ENCODE measurements around the gene NUP43.
"Not testable (repeated sequence)": the region's sequence is repeated elsewhere in the genome, so short reads cannot be mapped to it uniquely, and the experiment has no call there.

Gene NUP43

GRCh38 chr6:149751239-149751638, 4.9 kb upstream of the NUP43 start:
- DNase-seq = no peak
- intact Hi-C loops (cut with DNase I) = loop anchor here (10.0 kb wide), 1 partner anchor 84 kb away; no protein-coding TSS in a partner anchor

GRCh38 chr6:149750136-149750609, 3.8 kb upstream of the NUP43 start:
- intact Hi-C loops (cut with DNase I) = loop anchor here (10.0 kb wide), 1 partner anchor 85 kb away; no protein-coding TSS in a partner anchor
- DNase-seq = peak in 39 of 42 donors; percentile 27 to 78 (median 50)

- intact Hi-C loops (cut with DNase I) = loop anchor here (2.0 to 10.0 kb wide), 2 partner anchors 25 to 85 kb away; no protein-coding TSS in a partner anchor
These were observed 3.3 kb upstream of the NUP43 start, which contains the start of gene PCMT1 for GRCh38 chr6:149749594-149750135. TSS of gene PCMT1 (plus strand) at chr6:149749741. CDS start at chr6:149749902, 161 bp downstream.

GRCh38 chr6:149749082-149749593, 2.8 kb upstream of the NUP43 start:
- DNase-seq = not testable (repeated sequence)
- intact Hi-C loops (cut with DNase I) = loop anchor here (2.0 kb wide), 1 partner anchor 24 kb away; no protein-coding TSS in a partner anchor

More at GRCh38 chr6:149749594-149750135, 3.3 kb upstream of the NUP43 start, which contains the start of gene PCMT1:
- DNase-seq = peak; percentile 68 to 95 (median 89)

- DNase-seq; intact Hi-C loops (cut with DNase I): not testable (repeated sequence)
These were observed 1.1 kb downstream of the NUP43 start for GRCh38 chr6:149745252-149745651.

- intact Hi-C loops (cut with DNase I) = no loop called here
- no peak for DNase-seq
These were observed 11.4 kb downstream of the NUP43 start for GRCh38 chr6:149734915-149735314.

- intact Hi-C loops (cut with DNase I) = no loop called here
- no peak for DNase-seq
These were observed 13.1 kb downstream of the NUP43 start for GRCh38 chr6:149733089-149733720.

- intact Hi-C loops (cut with DNase I) = no loop called here
- no peak for DNase-seq
These were observed 16.5 kb downstream of the NUP43 start for GRCh38 chr6:149729824-149730223.

- intact Hi-C loops (cut with DNase I) = no loop called here
These were observed 17.7 kb downstream of the NUP43 start for GRCh38 chr6:149728499-149729234.

GRCh38 chr6:149727793-149728498, 18.4 kb downstream of the NUP43 start:
- intact Hi-C loops (cut with DNase I) = no loop called here
- DNase-seq = no peak

More at GRCh38 chr6:149728499-149729234, 17.7 kb downstream of the NUP43 start:
- no peak for DNase-seq

GRCh38 chr6:149725785-149726184, 20.5 kb downstream of the NUP43 start:
- no peak for DNase-seq
- intact Hi-C loops (cut with DNase I) = loop anchor here (2.0 kb wide), 1 partner anchor 23 kb away; the partner anchor contains the start of gene PCMT1

GRCh38 chr6:149723771-149724417, 22.4 kb downstream of the NUP43 start:
- intact Hi-C loops (cut with DNase I) = loop anchor here (2.0 kb wide), 1 partner anchor 25 kb away; the partner anchor contains the start of gene PCMT1
- DNase-seq = peak in 40 of 42 donors; percentile 15 to 85 (median 63)

GRCh38 chr6:149723262-149723661, 23.1 kb downstream of the NUP43 start:
- intact Hi-C loops (cut with DNase I) = no loop called here
- no peak for DNase-seq

GRCh38 chr6:149719531-149719930, 26.8 kb downstream of the NUP43 start:
- intact Hi-C loops (cut with DNase I) = loop anchor here (5.0 kb wide), 2 partner anchors 143 to 172 kb away; partner anchors contain the start of genes LRP11 and PPIL4
- DNase-seq = peak in 4 of 42 donors; percentile 14 to 38 (median 26)

- intact Hi-C loops (cut with DNase I) = loop anchor here (5.0 kb wide), 2 partner anchors 144 to 171 kb away; partner anchors contain the start of genes LRP11 and PPIL4
These were observed 28.5 kb downstream of the NUP43 start, which contains the start of gene LATS1 for GRCh38 chr6:149717588-149718458. TSS of gene LATS1 (minus strand) at chr6:149718101. CDS start at chr6:149702126, 15,975 bp downstream.

GRCh38 chr6:149717255-149717587, 29.1 kb downstream of the NUP43 start:
- no peak for DNase-seq
- intact Hi-C loops (cut with DNase I) = loop anchor here (5.0 kb wide), 2 partner anchors 145 to 170 kb away; partner anchors contain the start of genes LRP11 and PPIL4

More at GRCh38 chr6:149717588-149718458, 28.5 kb downstream of the NUP43 start, which contains the start of gene LATS1:
- peak; percentile 78 to 98 (median 94) for DNase-seq

Measured in head of caudate nucleus (tissue), 42 donors.